Renal pelvis (tissue), 4 donors: ENCODE results near the gene TRAPPC2. TPM values are rescaled to one million over a fixed set of nuclear protein-coding genes. Genes with fewer than 3 reads are reported as not detected.
"Not testable (repeated sequence)": the region's sequence is repeated elsewhere in the genome, so short reads cannot be mapped to it uniquely, and the experiment has no call there.

ENCODE experiments used
- DNase-seq: peaks from one replicate; pipeline ENCODE4 v3.0.0-alpha.2; 2013
- polyA plus RNA-seq, 3 donors: library from polyadenylated mRNA; unstranded; fragments of 120-200 nt; gene quantifications; one replicate each; pipeline ENCODE4 v1.2.1, GENCODE V29; 2013; ENCODE audit not compliant: insufficient read length in 3 of 3

The TRAPPC2 gene
- polyA plus RNA-seq, 3 donors, result 12.4 to 28.6 (median 19.8) TPM

- no peak for DNase-seq
Observed at GRCh38 chrX:13752141-13752540, 17.7 kb upstream of the TRAPPC2 start.

- DNase-seq, result no peak
Observed at GRCh38 chrX:13750812-13751211, 16.4 kb upstream of the TRAPPC2 start.

- no peak for DNase-seq
Observed at GRCh38 chrX:13750204-13750603, 15.8 kb upstream of the TRAPPC2 start.

- no peak for DNase-seq
Observed at GRCh38 chrX:13748486-13748885, 14.1 kb upstream of the TRAPPC2 start.

- DNase-seq, result no peak
Observed at GRCh38 chrX:13747836-13748235, 13.4 kb upstream of the TRAPPC2 start.

- no peak for DNase-seq
Observed at GRCh38 chrX:13742397-13743176, 8.2 kb upstream of the TRAPPC2 start.

GRCh38 chrX:13741695-13742094 lies 7.3 kb upstream of the TRAPPC2 start:
- DNase-seq, result no peak

GRCh38 chrX:13733506-13733905 lies 914 bp downstream of the TRAPPC2 start:
- DNase-seq, result no peak

GRCh38 chrX:13732246-13733067 lies 2.0 kb downstream of the TRAPPC2 start:
- DNase-seq, result no peak

GRCh38 chrX:13730523-13730922 lies 3.9 kb downstream of the TRAPPC2 start:
- DNase-seq, result not testable (repeated sequence)

GRCh38 chrX:13726583-13726982 lies 7.8 kb downstream of the TRAPPC2 start:
- not testable (repeated sequence) for DNase-seq

GRCh38 chrX:13724878-13725277 lies 9.5 kb downstream of the TRAPPC2 start:
- not testable (repeated sequence) for DNase-seq

GRCh38 chrX:13721819-13722519 lies 12.5 kb downstream of the TRAPPC2 start:
- DNase-seq, result no peak

- DNase-seq, result no peak
Observed at GRCh38 chrX:13721371-13721770, 13.0 kb downstream of the TRAPPC2 start.

- no peak for DNase-seq
Observed at GRCh38 chrX:13719192-13719856, 15.1 kb downstream of the TRAPPC2 start.

- DNase-seq, result no peak
Observed at GRCh38 chrX:13717700-13718472, 16.5 kb downstream of the TRAPPC2 start.

GRCh38 chrX:13716905-13717304 lies 17.5 kb downstream of the TRAPPC2 start:
- no peak for DNase-seq

- DNase-seq, result no peak
Observed at GRCh38 chrX:13716455-13716854, 18.0 kb downstream of the TRAPPC2 start.

GRCh38 chrX:13711141-13711540 lies 23.3 kb downstream of the TRAPPC2 start:
- DNase-seq, result no peak

- DNase-seq, result no peak
Observed at GRCh38 chrX:13703589-13703988, 30.8 kb downstream of the TRAPPC2 start.

GRCh38 chrX:13703135-13703534 lies 31.3 kb downstream of the TRAPPC2 start:
- no peak for DNase-seq
